ENCODE data around the gene PPP1R12A.
"Not testable (repeated sequence)": the region's sequence is repeated elsewhere in the genome, so short reads cannot be mapped to it uniquely, and the experiment has no call there.

PPP1R12A gene

DNA sequence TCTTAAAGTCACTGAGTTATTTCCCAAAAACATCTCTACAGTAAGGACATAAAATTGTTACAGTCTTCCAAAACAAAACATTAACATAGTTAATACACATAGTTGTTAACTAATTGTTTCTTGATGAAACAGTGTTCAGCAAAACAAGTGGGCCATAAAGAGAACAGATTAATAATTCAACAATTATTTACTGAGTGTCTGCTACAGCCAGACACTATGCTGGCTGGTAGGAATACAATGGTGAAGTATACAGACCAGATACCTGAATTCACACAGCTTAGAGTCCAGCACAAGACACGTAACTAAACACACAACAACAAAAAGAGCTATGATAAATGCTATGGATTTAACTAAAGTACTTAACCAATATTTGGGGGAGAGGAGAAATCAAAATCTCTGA, 47.0 kb downstream of the PPP1R12A start:
- Mint-ChIP-seq H3K27me3 (no peaks in the 10 kb centered on the region), H3K4me1 (ENCODE audit: low read depth) (peaks cover 73% of the 10 kb centered on the region), H3K36me3 (ENCODE audit: low read depth) (peaks cover 8% of the 10 kb centered on the region), H3K4me3 (no peak overlapping the region), H3K27ac (no peak overlapping the region), H3K9me3 (no peaks in the 10 kb centered on the region)

DNA sequence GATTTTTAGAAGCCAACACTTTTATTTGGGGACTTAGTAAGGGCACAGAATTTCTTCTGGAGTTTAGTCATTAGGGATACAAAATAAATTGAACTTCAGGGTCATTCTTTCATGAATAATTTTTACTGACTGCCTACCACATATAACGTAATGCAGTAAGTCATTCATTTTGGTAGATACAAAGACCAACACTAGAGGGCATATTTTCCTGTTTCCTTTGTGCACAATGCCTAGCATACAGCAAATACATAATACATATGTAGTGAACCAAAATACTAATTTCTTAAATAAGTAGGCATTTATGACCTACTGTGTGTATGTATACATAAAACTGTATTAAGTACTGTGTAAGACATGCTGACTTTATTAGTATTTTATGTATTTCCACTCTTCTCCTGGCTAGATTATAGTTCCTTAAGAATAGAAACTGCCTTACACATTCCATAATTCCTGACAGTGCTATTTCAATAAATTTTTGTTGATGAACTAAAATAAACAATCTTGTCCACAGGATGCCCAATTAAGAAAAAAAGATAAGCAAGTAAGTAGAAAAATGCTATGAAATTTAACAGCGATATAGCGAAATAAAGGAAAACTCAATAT, 47.9 kb downstream of the PPP1R12A start:
- Mint-ChIP-seq H3K27me3 (no peaks in the 10 kb centered on the region), H3K9me3 (no peaks in the 10 kb centered on the region), H3K4me3 (no peak overlapping the region), H3K27ac (no peak overlapping the region), H3K36me3 (ENCODE audit: low read depth) (peaks cover 6% of the 10 kb centered on the region), H3K4me1 (ENCODE audit: low read depth) (peaks cover 80% of the 10 kb centered on the region)

DNA sequence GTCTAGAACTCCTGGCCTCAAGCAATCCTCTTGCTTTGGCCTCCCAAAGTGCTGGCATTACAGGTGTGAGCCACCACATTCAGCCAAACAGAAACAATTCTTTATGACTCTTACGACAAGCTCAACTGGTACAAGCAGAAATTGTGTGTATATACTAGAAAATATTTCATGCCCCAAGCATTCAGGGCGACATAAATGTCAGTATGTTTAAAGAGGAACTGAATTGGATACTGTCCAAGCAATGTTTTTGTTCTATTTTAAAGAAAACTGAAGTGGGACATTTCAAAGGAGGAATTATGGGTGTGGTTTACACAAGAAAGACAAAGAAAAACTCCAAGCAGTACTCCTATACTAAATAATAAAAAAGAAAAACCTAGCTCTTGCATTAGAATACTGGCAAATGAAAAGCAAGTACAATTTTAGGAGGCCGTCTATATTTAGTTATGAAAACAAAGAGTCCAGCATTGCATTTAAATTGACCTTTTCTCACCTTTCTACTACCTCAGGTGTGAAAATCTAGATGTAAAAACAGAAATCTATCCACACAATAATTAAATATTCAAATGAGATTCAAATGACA, 48.9 kb downstream of the PPP1R12A start:
- H3K27me3 Mint-ChIP-seq = no peaks in the 10 kb centered on the region
- H3K27ac Mint-ChIP-seq = no peak overlapping the region
- H3K9me3 Mint-ChIP-seq = no peaks in the 10 kb centered on the region
- no peaks in the 10 kb centered on the region for H3K36me3 Mint-ChIP-seq (ENCODE audit: low read depth)
- H3K4me3 Mint-ChIP-seq = no peak overlapping the region
- peaks cover 81% of the 10 kb centered on the region for H3K4me1 Mint-ChIP-seq (ENCODE audit: low read depth)

DNA sequence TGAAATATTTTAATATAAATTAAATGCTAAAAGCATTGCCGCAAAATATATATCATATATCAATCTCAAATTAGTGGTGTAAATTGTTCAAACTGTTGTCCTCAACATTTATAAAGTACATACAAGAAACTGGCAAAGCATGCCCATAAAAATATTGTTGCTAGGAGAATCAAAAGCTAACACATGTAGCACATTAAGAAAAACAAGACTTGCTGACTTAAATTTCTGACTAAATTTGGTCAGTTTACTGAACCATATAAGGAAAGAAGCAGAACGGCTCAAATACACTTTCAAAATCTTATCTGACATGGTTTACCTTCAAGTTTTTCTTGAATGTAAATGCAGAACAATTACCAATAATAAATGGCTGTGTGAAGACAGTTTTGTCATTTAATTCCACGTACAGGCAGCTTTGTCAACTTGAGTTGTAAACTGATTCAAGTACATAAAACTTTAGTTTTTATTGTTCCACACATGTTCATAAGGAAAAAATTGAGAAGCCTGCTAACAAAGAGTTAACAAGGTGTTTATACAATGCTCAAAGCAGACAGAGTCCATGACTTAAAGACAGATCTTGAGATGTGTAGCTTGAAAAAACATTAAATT, 50.4 kb downstream of the PPP1R12A start:
- H3K9me3 Mint-ChIP-seq = no peaks in the 10 kb centered on the region
- H3K36me3 Mint-ChIP-seq (ENCODE audit: low read depth) = no peaks in the 10 kb centered on the region
- H3K27ac Mint-ChIP-seq = no peak overlapping the region
- no peak overlapping the region for H3K4me3 Mint-ChIP-seq
- peaks cover 79% of the 10 kb centered on the region for H3K4me1 Mint-ChIP-seq (ENCODE audit: low read depth)
- H3K27me3 Mint-ChIP-seq = no peaks in the 10 kb centered on the region

DNA sequence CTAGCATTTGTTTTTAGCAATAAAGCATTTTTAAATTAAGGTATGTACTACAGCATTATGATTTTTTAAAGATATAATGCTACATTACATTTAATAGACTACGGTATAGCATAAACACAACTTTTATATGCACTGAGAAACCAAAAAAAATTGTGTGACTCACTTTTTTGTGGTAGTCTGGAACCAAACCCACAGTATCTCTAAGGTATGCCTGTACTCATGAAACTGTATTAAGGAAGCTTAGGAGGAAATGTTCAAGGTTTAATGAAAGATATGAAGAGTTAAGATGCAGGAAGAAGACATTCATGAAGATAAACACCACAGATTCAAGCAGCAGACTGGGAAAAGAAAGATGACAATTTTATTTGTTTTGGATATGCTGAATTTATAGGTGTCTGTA, 51.7 kb downstream of the PPP1R12A start:
- Mint-ChIP-seq H3K4me1 (ENCODE audit: low read depth) (peaks cover 79% of the 10 kb centered on the region), H3K4me3 (no peak overlapping the region)

DNA sequence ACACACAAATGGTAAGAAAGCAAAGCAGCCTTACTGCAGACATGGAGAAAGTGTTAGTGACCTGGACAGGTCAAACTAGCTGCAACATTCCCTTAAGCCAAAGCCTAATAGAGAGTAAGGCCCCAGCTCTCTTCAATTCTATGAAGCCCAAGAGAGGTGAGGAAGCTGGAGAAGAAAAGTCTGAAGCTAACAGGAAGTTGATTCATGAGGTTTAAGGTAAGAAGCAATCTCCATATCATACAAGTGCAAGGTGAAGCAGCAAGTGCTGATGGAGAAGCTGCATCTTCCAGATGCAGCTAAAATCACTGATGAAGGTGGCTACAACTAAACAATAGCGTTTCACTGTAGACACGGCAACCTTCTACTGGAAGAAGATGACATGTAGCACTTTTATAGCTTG, 53.5 kb downstream of the PPP1R12A start:
- Mint-ChIP-seq H3K4me1 (ENCODE audit: low read depth) (peaks cover 80% of the 10 kb centered on the region), H3K27me3 (no peaks in the 10 kb centered on the region), H3K4me3 (no peak overlapping the region), H3K9me3 (no peaks in the 10 kb centered on the region), H3K27ac (no peak overlapping the region), H3K36me3 (ENCODE audit: low read depth) (peaks cover 16% of the 10 kb centered on the region)

More for the DNA sequence above, 51.7 kb downstream of the PPP1R12A start:
- H3K27me3 Mint-ChIP-seq = no peaks in the 10 kb centered on the region
- peak overlapping the region; percentile 1 for H3K27ac Mint-ChIP-seq
- peaks cover 4% of the 10 kb centered on the region for H3K36me3 Mint-ChIP-seq (ENCODE audit: low read depth)
- H3K9me3 Mint-ChIP-seq = no peaks in the 10 kb centered on the region

DNA sequence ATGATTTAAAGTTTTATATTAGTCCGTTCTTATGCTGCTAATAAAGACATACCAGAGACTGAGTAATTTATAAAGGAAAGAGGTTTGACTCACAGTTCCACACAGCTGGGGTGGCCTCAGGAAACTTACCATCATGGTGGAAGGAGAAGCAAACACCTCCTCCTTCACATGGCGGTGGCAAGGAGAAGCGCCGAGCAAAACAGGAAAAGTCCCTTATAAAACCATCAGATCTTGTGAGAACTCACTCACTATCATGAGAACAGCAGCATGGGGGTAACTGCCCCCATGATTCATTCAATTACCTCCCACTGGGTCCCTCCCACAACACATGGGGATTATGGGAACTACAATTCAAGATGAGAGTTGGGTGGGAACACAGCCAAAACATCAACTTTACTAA, 56.4 kb downstream of the PPP1R12A start:
- Mint-ChIP-seq H3K4me1 (ENCODE audit: low read depth) (peaks cover 79% of the 10 kb centered on the region), H3K36me3 (ENCODE audit: low read depth) (peaks cover 24% of the 10 kb centered on the region)
- H3K27me3 Mint-ChIP-seq, H3K4me3 Mint-ChIP-seq, H3K9me3 Mint-ChIP-seq, H3K27ac Mint-ChIP-seq: not testable (repeated sequence)

DNA sequence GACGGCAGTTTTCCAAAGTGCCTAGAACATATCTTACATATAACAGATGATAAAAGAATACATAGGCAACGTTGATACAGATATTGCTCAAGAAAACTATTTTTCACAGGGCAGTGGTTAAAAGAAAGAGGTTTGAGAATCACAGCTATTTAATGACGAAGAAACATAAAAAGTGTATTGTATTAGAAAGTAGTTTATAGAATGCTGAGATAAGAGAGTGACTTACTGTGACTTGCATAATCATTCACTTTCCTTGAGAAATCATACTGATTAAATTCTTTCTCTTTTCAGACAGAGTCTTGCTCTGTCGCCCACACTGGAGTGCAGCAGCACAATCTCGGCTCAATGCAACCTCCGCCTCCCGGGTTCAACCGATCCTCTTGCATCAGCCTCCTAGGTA, 57.7 kb downstream of the PPP1R12A start:
- H3K4me1 Mint-ChIP-seq (ENCODE audit: low read depth) = peaks cover 78% of the 10 kb centered on the region
- H3K9me3 Mint-ChIP-seq = no peaks in the 10 kb centered on the region
- no peak overlapping the region for H3K4me3 Mint-ChIP-seq
- peaks cover 35% of the 10 kb centered on the region for H3K36me3 Mint-ChIP-seq (ENCODE audit: low read depth)
- no peaks in the 10 kb centered on the region for H3K27me3 Mint-ChIP-seq
- no peak overlapping the region for H3K27ac Mint-ChIP-seq

DNA sequence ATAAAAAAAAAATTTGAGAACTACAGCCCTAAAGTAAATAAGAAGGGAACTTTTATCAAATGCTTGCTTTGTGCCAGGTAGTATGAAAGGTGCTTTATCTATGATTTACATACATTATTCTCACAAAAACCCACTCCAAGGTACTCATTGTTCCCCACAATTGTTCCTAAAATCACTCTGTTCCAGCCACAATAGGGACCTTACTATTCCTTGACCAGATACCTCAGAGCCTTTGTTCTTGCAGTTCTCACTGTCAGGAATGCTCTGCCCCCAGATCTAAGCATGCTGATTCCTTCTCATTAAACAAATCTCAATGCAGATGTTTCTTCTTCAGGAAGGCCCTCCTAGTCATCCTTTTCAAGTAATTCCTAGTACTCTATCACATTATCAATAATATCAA, 60.2 kb downstream of the PPP1R12A start:
- Mint-ChIP-seq H3K9me3 (no peaks in the 10 kb centered on the region), H3K36me3 (ENCODE audit: low read depth) (peaks cover 60% of the 10 kb centered on the region), H3K4me3 (no peak overlapping the region)

DNA sequence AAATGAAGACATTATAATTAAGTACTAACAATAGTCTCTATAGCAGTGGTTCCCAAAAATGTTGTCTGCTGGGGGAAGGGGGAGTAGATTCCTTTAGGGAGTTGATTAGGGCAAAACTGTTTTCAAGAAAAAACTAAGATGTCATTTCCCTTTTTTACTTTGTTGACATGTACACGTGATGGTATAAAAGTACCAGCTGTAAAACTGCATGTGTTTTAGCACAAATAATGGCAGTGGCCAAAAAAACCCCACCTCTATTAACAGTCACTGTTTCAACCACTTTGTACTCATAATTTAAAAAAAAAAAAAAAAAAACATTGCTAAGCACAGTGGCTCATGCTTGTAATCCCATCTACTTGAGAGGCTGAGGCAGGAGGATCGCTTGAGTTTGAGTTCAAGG, 61.7 kb downstream of the PPP1R12A start:
- H3K4me1 Mint-ChIP-seq (ENCODE audit: low read depth) = peaks cover 54% of the 10 kb centered on the region
- no peak overlapping the region for H3K4me3 Mint-ChIP-seq
- no peak overlapping the region for H3K27ac Mint-ChIP-seq

More for the DNA sequence above, 60.2 kb downstream of the PPP1R12A start:
- peak overlapping the region; percentile 61 for H3K27ac Mint-ChIP-seq
- peaks cover 68% of the 10 kb centered on the region for H3K4me1 Mint-ChIP-seq (ENCODE audit: low read depth)
- no peaks in the 10 kb centered on the region for H3K27me3 Mint-ChIP-seq

DNA sequence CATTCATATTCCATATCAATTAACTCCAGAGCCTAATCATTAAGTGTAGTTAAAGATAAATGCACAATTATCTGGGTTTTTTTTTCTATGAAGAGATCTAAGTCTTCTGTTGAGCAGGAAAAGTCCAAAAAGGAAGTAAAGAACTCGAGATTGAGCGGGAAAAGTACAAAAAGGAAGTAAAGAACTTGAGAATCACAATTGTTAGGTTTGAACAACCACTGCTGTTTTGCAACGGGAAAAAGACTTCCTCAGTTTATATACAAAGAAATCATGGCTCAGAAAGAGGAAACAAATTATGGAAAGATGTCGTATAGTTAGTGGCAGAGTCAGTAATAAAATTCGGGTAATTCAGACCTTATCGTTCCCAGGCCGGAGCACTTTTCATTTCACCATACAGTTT, 63.3 kb downstream of the PPP1R12A start:
- H3K27me3 Mint-ChIP-seq = no peaks in the 10 kb centered on the region
- no peak overlapping the region for H3K4me3 Mint-ChIP-seq
- H3K27ac Mint-ChIP-seq = no peak overlapping the region
- H3K4me1 Mint-ChIP-seq (ENCODE audit: low read depth) = peaks cover 42% of the 10 kb centered on the region
- H3K9me3 Mint-ChIP-seq = peaks cover 5% of the 10 kb centered on the region
- peaks cover 76% of the 10 kb centered on the region for H3K36me3 Mint-ChIP-seq (ENCODE audit: low read depth)

More for the DNA sequence above, 61.7 kb downstream of the PPP1R12A start:
- no peaks in the 10 kb centered on the region for H3K9me3 Mint-ChIP-seq
- H3K36me3 Mint-ChIP-seq (ENCODE audit: low read depth) = peaks cover 71% of the 10 kb centered on the region
- no peaks in the 10 kb centered on the region for H3K27me3 Mint-ChIP-seq

DNA sequence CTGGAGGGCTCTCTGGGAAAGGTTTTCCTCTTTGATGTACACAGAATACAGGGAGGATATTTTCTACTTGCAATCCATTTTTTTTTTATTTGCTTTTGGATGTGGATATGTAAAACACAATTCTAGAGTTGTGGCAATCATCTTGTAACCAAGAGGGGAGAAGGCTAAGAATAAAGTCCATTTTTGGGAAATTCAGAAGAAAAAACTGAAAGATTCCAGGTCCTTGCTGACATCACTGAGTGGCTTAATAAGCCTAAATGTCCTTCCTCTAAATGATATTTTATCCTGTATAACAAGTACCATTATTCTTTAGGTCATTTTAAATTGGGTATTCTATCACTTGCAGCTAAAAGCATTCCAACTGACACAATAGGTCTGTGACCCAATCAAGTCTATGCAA, 64.0 kb downstream of the PPP1R12A start:
- H3K4me1 Mint-ChIP-seq (ENCODE audit: low read depth) = peaks cover 43% of the 10 kb centered on the region
- peaks cover 10% of the 10 kb centered on the region for H3K9me3 Mint-ChIP-seq
- H3K27me3 Mint-ChIP-seq = no peaks in the 10 kb centered on the region
- H3K36me3 Mint-ChIP-seq (ENCODE audit: low read depth) = peaks cover 76% of the 10 kb centered on the region
- no peak overlapping the region for H3K27ac Mint-ChIP-seq
- H3K4me3 Mint-ChIP-seq = no peak overlapping the region

DNA sequence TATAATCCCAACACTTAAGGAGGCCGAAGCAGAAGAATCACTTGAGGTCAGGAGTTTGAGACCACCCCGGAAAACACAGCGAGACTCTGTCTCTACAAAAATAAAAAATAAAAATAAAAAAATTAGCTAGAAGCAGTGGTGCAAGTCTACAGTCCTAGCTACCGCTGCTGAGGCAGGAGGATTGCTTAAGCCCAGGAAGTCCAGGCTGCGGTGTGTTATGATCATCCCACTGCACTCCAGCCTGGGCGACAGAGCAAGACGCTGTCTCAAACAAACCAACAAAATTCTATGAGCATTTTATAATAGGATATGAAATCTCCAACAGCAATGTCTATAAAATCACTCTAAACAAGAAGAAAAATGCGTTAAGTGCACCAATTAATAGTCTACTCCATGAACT, 75.3 kb downstream of the PPP1R12A start:
- peaks cover 11% of the 10 kb centered on the region for H3K9me3 Mint-ChIP-seq
- no peak overlapping the region for H3K4me3 Mint-ChIP-seq
- H3K36me3 Mint-ChIP-seq (ENCODE audit: low read depth) = peaks cover 68% of the 10 kb centered on the region
- H3K4me1 Mint-ChIP-seq (ENCODE audit: low read depth) = peaks cover 25% of the 10 kb centered on the region
- no peaks in the 10 kb centered on the region for H3K27me3 Mint-ChIP-seq
- no peak overlapping the region for H3K27ac Mint-ChIP-seq

DNA sequence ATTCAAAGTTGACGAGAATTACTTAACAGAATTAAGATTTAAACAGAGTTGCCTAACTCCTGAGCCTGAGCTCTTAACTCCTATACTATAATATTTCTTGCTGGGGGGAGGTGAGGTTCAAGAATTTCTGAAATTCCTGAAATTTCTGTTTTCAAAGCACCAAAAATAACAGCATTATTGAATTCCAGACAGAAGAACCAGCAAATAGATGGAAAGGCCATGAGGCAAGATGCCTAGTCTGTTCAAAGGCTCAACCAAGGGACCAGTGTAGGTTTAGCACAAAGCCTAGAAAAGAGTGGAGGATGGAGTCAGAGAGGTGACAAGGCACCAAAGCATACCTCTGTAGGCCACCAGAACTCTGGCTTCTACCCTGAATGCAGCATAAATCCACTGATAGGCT, 76.4 kb downstream of the PPP1R12A start:
- H3K9me3 Mint-ChIP-seq = peaks cover 8% of the 10 kb centered on the region
- no peak overlapping the region for H3K4me3 Mint-ChIP-seq
- peaks cover 67% of the 10 kb centered on the region for H3K36me3 Mint-ChIP-seq (ENCODE audit: low read depth)
- H3K27me3 Mint-ChIP-seq = no peaks in the 10 kb centered on the region
- peaks cover 14% of the 10 kb centered on the region for H3K4me1 Mint-ChIP-seq (ENCODE audit: low read depth)
- H3K27ac Mint-ChIP-seq = no peak overlapping the region

DNA sequence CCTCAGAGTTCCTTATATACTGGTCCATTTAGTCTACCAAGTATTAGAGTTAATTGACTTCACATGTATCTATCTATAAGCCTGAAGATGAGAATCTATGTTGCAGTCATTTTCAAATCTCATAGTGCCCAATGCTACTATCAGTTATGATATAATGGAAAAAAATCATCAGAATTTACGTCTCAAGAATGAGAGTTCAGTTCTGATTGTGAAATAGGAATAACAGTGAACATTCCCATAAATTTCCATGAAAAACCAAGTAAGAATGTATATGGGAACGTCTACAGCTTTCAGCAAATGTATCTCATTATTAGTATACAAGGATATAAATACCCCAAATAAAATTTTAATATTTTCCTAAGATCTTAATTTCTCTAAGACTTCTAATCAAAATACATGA, 77.2 kb downstream of the PPP1R12A start:
- no peaks in the 10 kb centered on the region for H3K27me3 Mint-ChIP-seq
- peaks cover 10% of the 10 kb centered on the region for H3K4me1 Mint-ChIP-seq (ENCODE audit: low read depth)
- peaks cover 68% of the 10 kb centered on the region for H3K36me3 Mint-ChIP-seq (ENCODE audit: low read depth)
- H3K4me3 Mint-ChIP-seq = no peak overlapping the region
- no peak overlapping the region for H3K27ac Mint-ChIP-seq
- H3K9me3 Mint-ChIP-seq = peaks cover 8% of the 10 kb centered on the region

Data from stimulated activated naive CD8-positive, alpha-beta T cell treated with anti-CD3 and anti-CD28 coated beads, Interleukin-15, Interleukin-2, amounts not matched to agents 100 ng/mL and 50 ng/mL, for 24 hours (primary cell).